ENCODE measurements around the gene PRB2. TPM values are rescaled to one million over a fixed set of nuclear protein-coding genes. Genes with fewer than 3 reads are reported as not detected.
"Not testable (repeated sequence)": the region's sequence is repeated elsewhere in the genome, so short reads cannot be mapped to it uniquely, and the experiment has no call there.

PRB2 gene
- total and polyA plus RNA-seq, 2 donors (not counting 3 experiments of a cell fraction or from before 2014, with no cell fraction given), result not detected

GRCh38 chr12:11360205-11360883 is 35.0 kb downstream of the PRB2 start:
- H3K9me3 ChIP-seq (replicated peaks; ENCODE audit: control insufficient read depth, insufficient read depth, low read length); POLR2A ChIA-PET; dilution Hi-C loops (cut with MboI; ENCODE audit: extremely low pct_ligation_motif_present, low sequenced_read_pairs); H3K9me1 ChIP-seq (replicated peaks; ENCODE audit: control insufficient read depth, extremely low read depth, insufficient read depth, low read length); H3K36me3 ChIP-seq (ENCODE audit: control insufficient read depth in 2 of 2, extremely low read depth in 1 of 2, insufficient read depth in 2 of 2, low read length in 2 of 2); FAIRE-seq; H3K4me3 ChIP-seq (replicated peaks in 1 of 3; ENCODE audit: insufficient read depth in 1 of 3, low read depth in 1 of 3, low read length in 3 of 3); intact Hi-C loops (cut with micrococcal nuclease); BruUV-seq (replicated peaks); H4K20me1 ChIP-seq (replicated peaks; ENCODE audit: control insufficient read depth, extremely low read depth, insufficient read depth, low read length); H3K27me3 ChIP-seq (ENCODE audit: control insufficient read depth in 2 of 2, insufficient read depth in 2 of 2, low read length in 2 of 2); H3K79me2 ChIP-seq (ENCODE audit: control insufficient read depth, insufficient read depth, low read length); H3K9ac ChIP-seq (replicated peaks; ENCODE audit: extremely low read depth, insufficient read depth, low read length): not testable (repeated sequence)
- Histone ChIP-seq H3K4me1 (ENCODE audit: control insufficient read depth, extremely low read depth, insufficient read depth, low read length) (peaks cover 20% of the 10 kb centered on the region), H2AFZ (ENCODE audit: low read depth, low read length) (peak overlapping the region; percentile 23), H3K27ac (ENCODE audit: insufficient read depth, low read depth, low read length) (peak overlapping the region; percentile 62), H3K4me2 (ENCODE audit: insufficient read depth, low read length) (peak overlapping the region; percentile 10)
- peak; percentile 74 for TF ChIP-seq JUN (IDR thresholded peaks at IDR 0.05; ENCODE audit: borderline replicate concordance, insufficient read depth, insufficient read length, low read depth)
- peak; percentile 64 for TF ChIP-seq FOS (IDR thresholded peaks at IDR 0.05; ENCODE audit: borderline replicate concordance, insufficient read depth, low read length)
- TF ChIP-seq GATA2 (IDR thresholded peaks at IDR 0.05; ENCODE audit: insufficient read depth, insufficient read length, low read depth, low read length), result peak; percentile 12
- DNase-seq (ENCODE audit: low read depth, low spot score), result peak; percentile 21
- CTCF ChIA-PET, result interaction anchor here (0.9 to 1.7 kb wide), 3 partner anchors 31 to 132 kb away, joined by 3 read pairs; no protein-coding TSS in a partner anchor

- dilution Hi-C loops (cut with MboI; ENCODE audit: extremely low pct_ligation_motif_present, low sequenced_read_pairs); H4K20me1 ChIP-seq (replicated peaks; ENCODE audit: control insufficient read depth, extremely low read depth, insufficient read depth, low read length); H2AFZ ChIP-seq (ENCODE audit: low read depth, low read length); H3K9me1 ChIP-seq (replicated peaks; ENCODE audit: control insufficient read depth, extremely low read depth, insufficient read depth, low read length); H3K27me3 ChIP-seq (ENCODE audit: control insufficient read depth in 2 of 2, insufficient read depth in 2 of 2, low read length in 2 of 2); H3K79me2 ChIP-seq (ENCODE audit: control insufficient read depth, insufficient read depth, low read length); H3K4me3 ChIP-seq (replicated peaks in 1 of 3; ENCODE audit: insufficient read depth in 1 of 3, low read depth in 1 of 3, low read length in 3 of 3); POLR2A ChIA-PET; H3K9ac ChIP-seq (replicated peaks; ENCODE audit: extremely low read depth, insufficient read depth, low read length); BruUV-seq (replicated peaks); H3K36me3 ChIP-seq (ENCODE audit: control insufficient read depth in 2 of 2, extremely low read depth in 1 of 2, insufficient read depth in 2 of 2, low read length in 2 of 2); CTCF ChIA-PET; H3K9me3 ChIP-seq (replicated peaks; ENCODE audit: control insufficient read depth, insufficient read depth, low read length); H3K4me1 ChIP-seq (ENCODE audit: control insufficient read depth, extremely low read depth, insufficient read depth, low read length): not testable (repeated sequence)
- peak; percentile 42 for DNase-seq (ENCODE audit: low read depth, low spot score)
- intact Hi-C loops (cut with micrococcal nuclease), result loop anchor here (2.0 kb wide), 1 partner anchor 45 kb away; no protein-coding TSS in a partner anchor
- peak; percentile 49 for TF ChIP-seq POLR2AphosphoS5 (IDR thresholded peaks at IDR 0.05; ENCODE audit: insufficient read depth, low read depth, low read length)
- peak; percentile 32 for TF ChIP-seq JUN (IDR thresholded peaks at IDR 0.05; ENCODE audit: borderline replicate concordance, insufficient read depth, insufficient read length, low read depth)
- peak; percentile 27 for TF ChIP-seq FOS (IDR thresholded peaks at IDR 0.05; ENCODE audit: borderline replicate concordance, insufficient read depth, low read length)
- H3K4me2 ChIP-seq (ENCODE audit: insufficient read depth, low read length), result peak overlapping the region; percentile 55
- peak; percentile 87 for FAIRE-seq
- peak overlapping the region; percentile 65 for H3K27ac ChIP-seq (ENCODE audit: insufficient read depth, low read depth, low read length)
Measured at GRCh38 chr12:11351736-11352135, 43.6 kb downstream of the PRB2 start.

Measured in endothelial cell of umbilical vein (primary cell).